Keratinocyte (primary cell): Measurements from ENCODE around the gene CTXND1.

Experiments
- EZH2 ChIP-seq: IDR thresholded peaks from one replicate; pipeline ENCODE4 v1.6.1; 2012; ENCODE audit warnings: inconsistent platforms, mild to moderate bottlenecking, low read length, moderate library complexity
- TF ChIP-seq, protein P1 (sequence below), 3 experiments: IDR thresholded peaks in 1 of 3; conservative IDR thresholded peaks in 1 of 3; optimal IDR thresholded peaks in 1 of 3; 2 replicates in 2 of 3; 3 replicates in 1 of 3; pipeline versions ENCODE3 to v1.5.1; 2011; ENCODE audit warnings: low read length in 3 of 3, mild to moderate bottlenecking in 3 of 3, moderate library complexity in 2 of 3, control low read depth in 1 of 3, inconsistent platforms in 1 of 3; ENCODE audit not compliant: insufficient read depth in 2 of 3; ENCODE audit errors: extremely low read depth in 1 of 3

DNA sequence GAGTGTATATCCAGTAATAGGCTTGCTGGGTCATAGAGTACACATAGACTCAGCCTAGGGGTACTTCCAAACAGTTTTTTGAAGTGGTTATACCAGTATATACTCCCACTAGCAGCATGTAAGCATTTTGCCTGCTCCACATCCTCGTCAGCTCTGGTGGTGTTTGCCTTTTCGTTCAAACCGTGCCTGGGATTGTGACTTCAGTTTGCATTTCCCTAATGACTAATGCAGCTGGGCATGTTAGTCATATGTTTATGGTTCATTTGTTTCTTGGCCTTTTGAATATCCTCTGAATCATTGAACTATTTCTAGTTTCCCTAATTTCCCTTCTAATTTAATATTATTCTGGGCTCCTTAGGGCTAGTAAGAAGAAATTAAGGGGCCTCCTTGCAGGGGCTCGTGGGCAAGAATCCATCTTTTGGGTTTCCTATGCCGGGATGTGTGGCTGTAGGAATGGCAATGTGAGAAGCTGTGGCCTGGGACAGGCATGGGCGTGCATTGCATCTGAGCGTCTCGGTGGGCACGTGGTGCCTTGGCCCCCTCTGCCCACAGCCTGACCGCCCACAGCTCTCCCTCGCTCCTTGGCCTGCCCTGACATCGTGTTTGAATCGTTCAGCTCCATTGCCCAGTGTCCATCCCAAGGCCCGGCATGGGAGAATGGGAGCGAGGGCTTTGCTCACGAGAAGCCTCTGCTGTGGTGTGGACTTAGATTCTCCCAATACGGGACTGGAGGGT is 72.8 kb downstream of the CTXND1 start:
- TF ChIP-seq, protein P1, sequence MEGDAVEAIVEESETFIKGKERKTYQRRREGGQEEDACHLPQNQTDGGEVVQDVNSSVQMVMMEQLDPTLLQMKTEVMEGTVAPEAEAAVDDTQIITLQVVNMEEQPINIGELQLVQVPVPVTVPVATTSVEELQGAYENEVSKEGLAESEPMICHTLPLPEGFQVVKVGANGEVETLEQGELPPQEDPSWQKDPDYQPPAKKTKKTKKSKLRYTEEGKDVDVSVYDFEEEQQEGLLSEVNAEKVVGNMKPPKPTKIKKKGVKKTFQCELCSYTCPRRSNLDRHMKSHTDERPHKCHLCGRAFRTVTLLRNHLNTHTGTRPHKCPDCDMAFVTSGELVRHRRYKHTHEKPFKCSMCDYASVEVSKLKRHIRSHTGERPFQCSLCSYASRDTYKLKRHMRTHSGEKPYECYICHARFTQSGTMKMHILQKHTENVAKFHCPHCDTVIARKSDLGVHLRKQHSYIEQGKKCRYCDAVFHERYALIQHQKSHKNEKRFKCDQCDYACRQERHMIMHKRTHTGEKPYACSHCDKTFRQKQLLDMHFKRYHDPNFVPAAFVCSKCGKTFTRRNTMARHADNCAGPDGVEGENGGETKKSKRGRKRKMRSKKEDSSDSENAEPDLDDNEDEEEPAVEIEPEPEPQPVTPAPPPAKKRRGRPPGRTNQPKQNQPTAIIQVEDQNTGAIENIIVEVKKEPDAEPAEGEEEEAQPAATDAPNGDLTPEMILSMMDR (optimal IDR thresholded peaks at IDR 0.05 in 1 of 3, IDR thresholded peaks at IDR 0.05 in 1 of 3, conservative IDR thresholded peaks at IDR 0.05 in 1 of 3; ENCODE audit: extremely low read depth in 1 of 3, insufficient read depth in 2 of 3, low read length in 3 of 3) = no peak
- TF ChIP-seq EZH2 = no peak
